ENCODE measurements around the gene PUS7. TPM values are rescaled to one million over a fixed set of nuclear protein-coding genes. Genes with fewer than 3 reads are reported as not detected.
"Not testable (repeated sequence)": the region's sequence is repeated elsewhere in the genome, so short reads cannot be mapped to it uniquely, and the experiment has no call there.

Gene PUS7
- total and polyA plus RNA-seq, 2 donors (not counting 3 experiments of a cell fraction or from before 2014, with no cell fraction given) = 15.8 to 33.9 TPM

GRCh38 chr7:105521027-105521716 lies 899 bp downstream of the PUS7 start:
- Histone ChIP-seq H3K27me3 (ENCODE audit: control insufficient read depth in 2 of 2, insufficient read depth in 2 of 2, low read length in 2 of 2) (no peaks in the 10 kb centered on the region), H3K4me1 (ENCODE audit: control insufficient read depth, extremely low read depth, insufficient read depth, low read length) (peaks cover 7% of the 10 kb centered on the region), H3K9me3 (replicated peaks; ENCODE audit: control insufficient read depth, insufficient read depth, low read length) (no peaks in the 10 kb centered on the region), H3K4me2 (ENCODE audit: insufficient read depth, low read length) (peak overlapping the region; percentile 55), H3K9ac (replicated peaks; ENCODE audit: extremely low read depth, insufficient read depth, low read length) (peak overlapping the region; percentile 78), H3K79me2 (ENCODE audit: control insufficient read depth, insufficient read depth, low read length) (peaks cover 48% of the 10 kb centered on the region), H3K4me3 (replicated peaks in 1 of 3; ENCODE audit: insufficient read depth in 1 of 3, low read depth in 1 of 3, low read length in 3 of 3) (peak overlapping the region; percentile 55 to 79 (median 59)), H3K27ac (ENCODE audit: insufficient read depth, low read depth, low read length) (peak overlapping the region; percentile 70), H4K20me1 (replicated peaks; ENCODE audit: control insufficient read depth, extremely low read depth, insufficient read depth, low read length) (no peaks in the 10 kb centered on the region), H2AFZ (ENCODE audit: low read depth, low read length) (peak overlapping the region; percentile 74), H3K9me1 (replicated peaks; ENCODE audit: control insufficient read depth, extremely low read depth, insufficient read depth, low read length) (no peaks in the 10 kb centered on the region), H3K36me3 (ENCODE audit: control insufficient read depth in 2 of 2, extremely low read depth in 1 of 2, insufficient read depth in 2 of 2, low read length in 2 of 2) (no peaks in the 10 kb centered on the region)
- peak; percentile 48 for FAIRE-seq
- peak; percentile 71 for DNase-seq (ENCODE audit: low read depth, low spot score)
- ChIA-PET POLR2A (no interaction called here), CTCF (interaction anchor here (1.0 kb wide), 1 partner anchor 10 kb away, joined by 3 read pairs; the partner anchor contains the start of gene RINT1)
- dilution Hi-C loops (cut with MboI; ENCODE audit: extremely low pct_ligation_motif_present, low sequenced_read_pairs) = no loop called here
- TF ChIP-seq POLR2AphosphoS5 (IDR thresholded peaks at IDR 0.05; ENCODE audit: insufficient read depth, low read depth, low read length) = no peak
- TF ChIP-seq MAX (IDR thresholded peaks at IDR 0.05; ENCODE audit: insufficient read depth, insufficient read length) = peak; percentile 86
- intact Hi-C loops (cut with micrococcal nuclease) = loop anchor here (2.0 kb wide), 2 partner anchors 24 to 32 kb away; no protein-coding TSS in a partner anchor
- no TSS peak for BruUV-seq (replicated peaks)

DNA sequence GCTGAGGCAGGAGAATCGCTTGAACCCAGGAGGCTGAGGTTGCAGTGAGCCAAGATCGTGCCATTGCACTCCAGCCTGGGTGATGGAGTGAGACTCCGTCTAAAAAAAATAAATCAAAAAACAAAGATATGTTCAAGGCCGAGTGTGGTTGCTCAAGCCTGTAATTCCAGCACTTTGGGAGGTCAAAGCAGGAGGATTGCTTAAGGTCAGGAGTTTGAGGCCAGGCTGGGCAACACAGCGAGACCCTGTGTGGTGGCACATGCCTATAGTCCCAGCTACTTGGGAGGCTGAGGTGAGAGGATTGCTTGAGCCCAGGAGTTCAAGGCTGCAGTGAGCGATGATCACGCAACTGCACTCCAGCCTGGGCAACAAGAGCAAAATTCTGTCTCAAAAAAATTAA lies 1.5 kb downstream of the PUS7 start:
- FAIRE-seq = not testable (repeated sequence)

More for the DNA sequence above, 1.5 kb downstream of the PUS7 start:
- BruUV-seq (replicated peaks) = TSS peak; percentile 28
- dilution Hi-C loops (cut with MboI; ENCODE audit: extremely low pct_ligation_motif_present, low sequenced_read_pairs); H3K36me3 ChIP-seq (ENCODE audit: control insufficient read depth in 2 of 2, extremely low read depth in 1 of 2, insufficient read depth in 2 of 2, low read length in 2 of 2); H3K9me1 ChIP-seq (replicated peaks; ENCODE audit: control insufficient read depth, extremely low read depth, insufficient read depth, low read length); H2AFZ ChIP-seq (ENCODE audit: low read depth, low read length); H4K20me1 ChIP-seq (replicated peaks; ENCODE audit: control insufficient read depth, extremely low read depth, insufficient read depth, low read length); H3K9me3 ChIP-seq (replicated peaks; ENCODE audit: control insufficient read depth, insufficient read depth, low read length); CTCF ChIA-PET; H3K4me1 ChIP-seq (ENCODE audit: control insufficient read depth, extremely low read depth, insufficient read depth, low read length); H3K27ac ChIP-seq (ENCODE audit: insufficient read depth, low read depth, low read length); H3K9ac ChIP-seq (replicated peaks; ENCODE audit: extremely low read depth, insufficient read depth, low read length); POLR2A ChIA-PET; DNase-seq (ENCODE audit: low read depth, low spot score); H3K27me3 ChIP-seq (ENCODE audit: control insufficient read depth in 2 of 2, insufficient read depth in 2 of 2, low read length in 2 of 2): not testable (repeated sequence)
- H3K4me2 ChIP-seq (ENCODE audit: insufficient read depth, low read length) = peak overlapping the region; percentile 55
- peaks cover 48% of the 10 kb centered on the region for H3K79me2 ChIP-seq (ENCODE audit: control insufficient read depth, insufficient read depth, low read length)
- intact Hi-C loops (cut with micrococcal nuclease) = loop anchor here (2.0 kb wide), 2 partner anchors 24 to 32 kb away; no protein-coding TSS in a partner anchor
- H3K4me3 ChIP-seq (replicated peaks in 1 of 3; ENCODE audit: insufficient read depth in 1 of 3, low read depth in 1 of 3, low read length in 3 of 3) = peak overlapping the region in 1 of 3 experiments; percentile 55

All from endothelial cell of umbilical vein (primary cell).